ENCODE results near the gene PTP4A2. TPM values are rescaled to one million over a fixed set of nuclear protein-coding genes. Genes with fewer than 3 reads are reported as not detected.
A peak's percentile ranks its signal among the peaks of the same experiment; 100 is the strongest.

Gene PTP4A2
- total RNA-seq: 100 to 1,000 TPM; 294 to 522 (median 353) TPM

DNA sequence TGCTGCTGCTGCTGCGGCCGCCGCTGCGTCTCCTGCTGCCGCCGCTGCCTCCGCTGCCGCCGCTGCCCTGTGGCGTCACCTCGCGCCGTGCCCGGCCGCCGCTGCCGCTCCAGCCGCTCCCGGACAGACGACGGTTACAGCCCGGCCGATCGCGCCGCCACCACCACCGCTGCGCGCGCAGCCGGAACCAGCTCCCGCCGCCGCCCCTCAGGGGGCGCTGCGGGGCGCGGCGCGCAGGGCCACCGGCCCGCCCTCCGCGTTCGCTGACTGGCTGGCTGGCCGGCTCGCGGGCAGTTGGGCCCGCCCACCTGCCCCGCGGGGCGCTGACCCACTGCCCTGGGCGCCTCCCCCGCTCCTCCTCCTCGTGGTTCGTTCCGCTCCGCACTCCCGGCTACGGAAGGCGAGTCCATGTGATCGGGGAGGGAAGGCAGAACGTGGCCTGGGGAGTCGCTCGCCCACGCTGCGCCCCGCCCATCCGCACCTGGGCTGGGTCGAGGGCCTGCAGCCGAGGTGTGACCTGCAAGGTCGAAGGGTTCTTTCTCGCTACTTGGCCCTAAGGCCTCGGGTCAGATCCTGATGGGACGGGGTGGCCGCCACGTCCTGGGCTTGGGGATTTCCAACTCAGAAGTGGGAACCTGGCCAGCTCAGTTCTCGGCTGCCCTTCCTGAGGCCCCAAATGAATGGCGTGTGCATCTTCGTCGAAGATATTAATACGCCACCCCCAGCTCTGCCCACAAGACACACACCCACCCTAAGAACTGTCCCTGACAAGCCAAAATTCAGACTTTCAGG is at the start of gene PTP4A2:
TSS of gene PTP4A2 (minus strand) at position 185 of the 792 bp plus-strand sequence. CDS start 19,303 bp downstream, outside the sequence.
- ATAC-seq (peak; percentile 76 to 78), DNase-seq (peak; percentile 91 to 94)
- no peaks in the 10 kb centered on the region for H3K36me3 ChIP-seq
- H3K9me3 ChIP-seq: no peaks in the 10 kb centered on the region
- H3K27me3 ChIP-seq: no peaks in the 10 kb centered on the region
- peak within 1 kb of the TSS; percentile 81 to 91 (median 84) for H3K4me3 ChIP-seq
- peak within 1 kb of the TSS; percentile 97 to 99 (median 98) for H3K27ac ChIP-seq
- in situ Hi-C loops (cut with MboI; ENCODE audit: low sequenced_read_pairs in 4 of 4) (no loop called here), intact Hi-C loops (cut with DNase I; ENCODE audit: low total_unique reads) (loop anchor here (2.0 to 10.0 kb wide), 2 partner anchors 16 to 266 kb away; partner anchors contain the start of genes CCDC28B, DCDC2B and IQCC)
- TF ChIP-seq, protein P1, sequence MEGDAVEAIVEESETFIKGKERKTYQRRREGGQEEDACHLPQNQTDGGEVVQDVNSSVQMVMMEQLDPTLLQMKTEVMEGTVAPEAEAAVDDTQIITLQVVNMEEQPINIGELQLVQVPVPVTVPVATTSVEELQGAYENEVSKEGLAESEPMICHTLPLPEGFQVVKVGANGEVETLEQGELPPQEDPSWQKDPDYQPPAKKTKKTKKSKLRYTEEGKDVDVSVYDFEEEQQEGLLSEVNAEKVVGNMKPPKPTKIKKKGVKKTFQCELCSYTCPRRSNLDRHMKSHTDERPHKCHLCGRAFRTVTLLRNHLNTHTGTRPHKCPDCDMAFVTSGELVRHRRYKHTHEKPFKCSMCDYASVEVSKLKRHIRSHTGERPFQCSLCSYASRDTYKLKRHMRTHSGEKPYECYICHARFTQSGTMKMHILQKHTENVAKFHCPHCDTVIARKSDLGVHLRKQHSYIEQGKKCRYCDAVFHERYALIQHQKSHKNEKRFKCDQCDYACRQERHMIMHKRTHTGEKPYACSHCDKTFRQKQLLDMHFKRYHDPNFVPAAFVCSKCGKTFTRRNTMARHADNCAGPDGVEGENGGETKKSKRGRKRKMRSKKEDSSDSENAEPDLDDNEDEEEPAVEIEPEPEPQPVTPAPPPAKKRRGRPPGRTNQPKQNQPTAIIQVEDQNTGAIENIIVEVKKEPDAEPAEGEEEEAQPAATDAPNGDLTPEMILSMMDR (IDR thresholded peaks at IDR 0.05 in 4 of 5, conservative IDR thresholded peaks at IDR 0.05 in 1 of 5): peak in 4 of 5 experiments; percentile 82 to 93 (median 88)
- TF ChIP-seq POLR2A (IDR thresholded peaks at IDR 0.05): peak; percentile 99 to 100
- H3K4me1 ChIP-seq: peaks cover 43 to 51% of the 10 kb centered on the region in 2 donors

DNA sequence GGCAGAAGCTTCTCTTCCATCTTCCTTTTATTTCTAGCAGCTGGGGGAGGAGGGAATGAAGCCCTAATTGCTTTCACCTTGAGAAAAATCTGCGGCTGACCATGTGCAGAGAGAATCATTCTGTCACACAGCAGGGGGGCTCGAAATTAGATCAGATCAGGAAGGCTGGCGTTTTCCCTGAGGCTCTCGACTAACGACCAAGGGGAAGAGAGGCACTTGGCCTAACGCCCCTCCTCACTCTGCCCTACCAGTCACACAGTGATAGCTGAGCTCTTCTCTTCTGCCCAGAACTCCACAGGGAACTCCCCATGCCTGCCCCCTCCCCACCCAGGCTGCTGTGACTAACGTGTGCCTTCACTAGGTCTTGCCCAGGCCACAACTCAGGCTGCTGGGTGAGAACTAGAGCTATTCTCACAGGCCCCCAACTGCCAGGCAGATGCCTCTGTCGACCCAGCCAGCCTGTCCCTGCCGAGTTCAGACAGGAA is 49.0 kb upstream of the PTP4A2 start:
- in situ Hi-C loops (cut with MboI; ENCODE audit: low sequenced_read_pairs in 4 of 4) (loop anchor here in 1 of 4 donors (10.0 kb wide), 1 partner anchor 182 kb away; no protein-coding TSS in a partner anchor), intact Hi-C loops (cut with DNase I; ENCODE audit: low total_unique reads) (no loop called here)
- H3K4me1 ChIP-seq: no peaks in the 10 kb centered on the region
- H3K9me3 ChIP-seq: no peaks in the 10 kb centered on the region
- H3K27me3 ChIP-seq: no peaks in the 10 kb centered on the region
- no peak for TF ChIP-seq POLR2A (IDR thresholded peaks at IDR 0.05)
- TF ChIP-seq, protein P1 (IDR thresholded peaks at IDR 0.05 in 4 of 5, conservative IDR thresholded peaks at IDR 0.05 in 1 of 5): no peak
- H3K27ac ChIP-seq: no peak overlapping the region
- no peaks in the 10 kb centered on the region for H3K36me3 ChIP-seq
- ATAC-seq (no peak), DNase-seq (no peak)
- H3K4me3 ChIP-seq: no peak overlapping the region

DNA sequence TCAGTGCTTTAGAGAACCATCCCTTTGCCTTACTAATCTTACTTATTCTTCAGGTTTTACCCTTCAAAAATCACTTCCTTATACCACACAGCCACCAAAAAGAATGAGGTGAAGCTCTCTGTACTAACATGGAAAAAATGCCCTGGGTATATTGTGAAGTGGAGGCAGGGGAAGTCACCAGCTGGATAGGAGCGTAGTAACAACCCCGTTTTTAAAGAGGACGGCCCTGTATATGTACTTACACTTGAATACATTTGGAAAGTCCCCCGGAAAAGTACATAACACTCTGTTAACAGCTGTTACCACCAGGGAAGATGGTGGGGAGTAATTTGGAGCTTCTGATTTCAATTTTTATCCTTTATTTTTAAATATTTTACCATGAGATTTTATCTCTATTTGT is 47.3 kb upstream of the PTP4A2 start:
- Histone ChIP-seq H3K4me1 (no peaks in the 10 kb centered on the region), H3K27ac (no peak overlapping the region), H3K27me3 (no peaks in the 10 kb centered on the region), H3K9me3 (no peaks in the 10 kb centered on the region), H3K36me3 (no peaks in the 10 kb centered on the region), H3K4me3 (no peak overlapping the region)
- intact Hi-C loops (cut with DNase I; ENCODE audit: low total_unique reads) (no loop called here), in situ Hi-C loops (cut with MboI; ENCODE audit: low sequenced_read_pairs in 4 of 4) (loop anchor here in 1 of 4 donors (10.0 kb wide), 1 partner anchor 181 kb away; no protein-coding TSS in a partner anchor)
- TF ChIP-seq, protein P1 (IDR thresholded peaks at IDR 0.05 in 4 of 5, conservative IDR thresholded peaks at IDR 0.05 in 1 of 5): no peak
- TF ChIP-seq POLR2A (IDR thresholded peaks at IDR 0.05): no peak
- no peak for DNase-seq
- no peak for ATAC-seq

DNA sequence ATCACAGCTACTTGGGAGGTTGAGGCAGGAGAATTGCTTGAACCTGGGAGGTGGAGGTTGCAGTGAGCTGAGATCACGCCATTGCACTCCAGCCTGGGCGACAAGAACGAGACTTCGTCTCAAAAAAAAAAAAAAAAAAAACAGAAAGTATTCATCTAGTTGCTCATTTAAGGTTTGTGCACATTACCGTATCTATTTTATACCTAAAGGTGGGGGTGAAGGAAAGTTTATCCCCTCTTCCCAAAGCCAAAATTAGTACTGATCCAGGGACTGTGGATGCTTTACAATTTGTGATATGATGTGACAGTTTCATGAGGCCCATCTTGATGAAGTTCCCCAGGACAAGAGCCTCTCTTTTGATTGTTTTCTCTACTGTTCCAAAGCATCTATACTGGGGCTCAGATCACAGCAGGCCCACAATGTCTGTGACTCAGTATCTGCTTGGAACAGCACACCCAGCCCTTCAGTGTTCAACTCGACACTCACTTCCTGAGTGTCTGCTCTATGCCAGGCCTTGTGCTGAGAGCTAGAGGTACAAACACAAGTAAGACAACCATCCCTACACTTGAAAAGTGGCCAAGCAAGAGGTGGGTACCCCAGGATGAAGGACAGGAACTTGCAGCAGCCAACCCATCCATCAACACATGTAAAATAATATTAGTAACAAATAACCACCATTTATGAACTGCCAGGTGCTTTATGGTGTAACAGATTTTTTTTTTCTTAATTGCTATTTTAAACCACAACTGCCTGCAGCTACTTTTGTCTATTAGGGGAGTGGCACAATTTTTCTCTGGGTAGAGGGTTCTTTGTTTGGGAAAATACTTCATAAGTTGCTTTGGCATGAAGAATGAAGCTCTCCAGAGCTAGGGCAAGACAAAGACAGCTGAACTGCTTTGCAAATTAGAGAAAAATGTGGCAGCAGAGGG is 46.5 kb upstream of the PTP4A2 start:
- TF ChIP-seq, protein P1 (IDR thresholded peaks at IDR 0.05 in 4 of 5, conservative IDR thresholded peaks at IDR 0.05 in 1 of 5): no peak
- TF ChIP-seq POLR2A (IDR thresholded peaks at IDR 0.05): no peak
- intact Hi-C loops (cut with DNase I; ENCODE audit: low total_unique reads): no loop called here

More for the DNA sequence above, 46.5 kb upstream of the PTP4A2 start:
- H3K9me3 ChIP-seq: no peaks in the 10 kb centered on the region
- DNase-seq: no peak
- no peaks in the 10 kb centered on the region for H3K4me1 ChIP-seq
- H3K27me3 ChIP-seq: no peaks in the 10 kb centered on the region
- no peaks in the 10 kb centered on the region for H3K36me3 ChIP-seq
- ATAC-seq: no peak
- in situ Hi-C loops (cut with MboI; ENCODE audit: low sequenced_read_pairs in 4 of 4): loop anchor here in 1 of 4 donors (10.0 kb wide), 1 partner anchor 180 kb away; no protein-coding TSS in a partner anchor
- no peak overlapping the region for H3K27ac ChIP-seq
- no peak overlapping the region for H3K4me3 ChIP-seq
